Right lobe of liver (tissue), 6 donors: ENCODE measurements around the gene DENND4C. TPM values are rescaled to one million over a fixed set of nuclear protein-coding genes. Genes with fewer than 3 reads are reported as not detected.

Source experiments
- ATAC-seq, 4 donors: fragments of 200-7000 bp; cut with Tn5 transposase; one replicate each; pipeline ENCODE4 v1.9.1; 2020; ENCODE audit warnings: mild to moderate bottlenecking in 4 of 4, moderate library complexity in 4 of 4
- DNase-seq, 3 donors: peaks; one replicate each; pipeline ENCODE4 v3.0.0-alpha.2; 2020
- H3K27ac ChIP-seq, 3 donors: fragments of 200-600 bp; one replicate each; pipeline ENCODE4 v1.8.0; 2022
- H3K27me3 ChIP-seq, 2 donors: fragments of 200-600 bp; one replicate each; pipeline ENCODE4 v1.8.0; 2022
- H3K36me3 ChIP-seq, 4 donors: fragments of 200-600 bp; sonication (generic) in 1 of 4; one replicate each; pipeline versions ENCODE4 v1.5.1 to v1.8.0; 2017 to 2022; ENCODE audit warnings: control low read depth in 1 of 4
- H3K4me1 ChIP-seq, 4 donors: fragments of 200-600 bp; sonication (generic) in 1 of 4; one replicate each; pipeline versions ENCODE4 v1.5.1 to v1.8.0; 2017 to 2022; ENCODE audit warnings: control low read depth in 1 of 4
- H3K4me3 ChIP-seq, 3 donors: fragments of 200-600 bp; one replicate each; pipeline ENCODE4 v1.8.0; 2022
- H3K9me3 ChIP-seq, 4 donors: fragments of 200-600 bp; sonication (generic) in 1 of 4; one replicate each; pipeline versions ENCODE4 v1.5.1 to v1.8.0; 2017 to 2022; ENCODE audit warnings: control low read depth in 1 of 4
- POLR2A ChIP-seq: fragments of 450-650 bp; IDR thresholded peaks from one replicate; pipeline ENCODE4 v1.6.1; 2017; ENCODE audit warnings: antibody characterized with exemption, mild to moderate bottlenecking
- WGBS: methylation state at CpG from one replicate; pipeline ENCODE4 v1.1.6; 2018; ENCODE audit warnings: low coverage, low lambda C conversion rate; ENCODE audit not compliant: insufficient coverage; ENCODE audit errors: missing lambda C conversion rate; 5-methylcytosine and 5-hydroxymethylcytosine counted together
- intact Hi-C, 2 donors: fragments of 100-400 bp; cut with DNase I; formaldehyde crosslinking; loops; one replicate each; pipeline versions ENCODE4 v1.11.2 to v1.14.1; 2022
- total RNA-seq, 6 experiments: library from RNA; depleted of rRNA in 2 of 6; stranded (reverse); fragments of >200 nt in 2 of 6; fragmentation: NEBNext Ultra II Directional in 3 of 6; extraction: Animal tissue kit (Norgen Biotek cat#: 25700) in 3 of 6; gene quantifications; one replicate each; pipeline versions ENCODE4 v1.1.0 to v1.2.4, GENCODE V29; 2016 to 2023
- TF ChIP-seq, protein P1 (sequence below), 4 donors: fragments of 200-600 bp in 3 of 4; fragments of 450-650 bp in 1 of 4; IDR thresholded peaks; one replicate each; pipeline versions ENCODE4 v1.5.1 to v1.8.0; 2016 to 2022; ENCODE audit warnings: antibody characterized with exemption in 4 of 4, mild to moderate bottlenecking in 2 of 4
- donor health status: DM: no; HTN: yes; CAD: no.
- donor health status: DM: no; HTN: no; CAD: no.
- donor health status: DM: no; HTN: no; CAD: no.
- donor health status: DM: no; HTN: yes; CAD: no.
- donor health status: DM: no; HTN: yes; CAD: no.

The DENND4C gene
- total RNA-seq, 6 experiments from 2014 or later: 18.3 to 35.1 (median 21.9) TPM

- intact Hi-C loops: no loop called here
Observed at GRCh38 chr9:19229595-19230354, 718 bp upstream of the DENND4C start.

GRCh38 chr9:19231126-19231903, 822 bp downstream of the DENND4C start:
- Histone ChIP-seq H3K27ac (peak overlapping the region; percentile 95 to 99 (median 98)), H3K4me1 (peaks cover 0 to 22% (median 8%) of the 10 kb centered on the region in 4 donors), H3K4me3 (peak overlapping the region; percentile 96 to 100 (median 97)), H3K27me3 (no peaks in the 10 kb centered on the region), H3K36me3 (no peaks in the 10 kb centered on the region), H3K9me3 (no peaks in the 10 kb centered on the region)
- ATAC-seq (peak in 2 of 4 donors; percentile 4 to 9), DNase-seq (no peak)
- intact Hi-C loops: no loop called here
- TF ChIP-seq, protein P1, sequence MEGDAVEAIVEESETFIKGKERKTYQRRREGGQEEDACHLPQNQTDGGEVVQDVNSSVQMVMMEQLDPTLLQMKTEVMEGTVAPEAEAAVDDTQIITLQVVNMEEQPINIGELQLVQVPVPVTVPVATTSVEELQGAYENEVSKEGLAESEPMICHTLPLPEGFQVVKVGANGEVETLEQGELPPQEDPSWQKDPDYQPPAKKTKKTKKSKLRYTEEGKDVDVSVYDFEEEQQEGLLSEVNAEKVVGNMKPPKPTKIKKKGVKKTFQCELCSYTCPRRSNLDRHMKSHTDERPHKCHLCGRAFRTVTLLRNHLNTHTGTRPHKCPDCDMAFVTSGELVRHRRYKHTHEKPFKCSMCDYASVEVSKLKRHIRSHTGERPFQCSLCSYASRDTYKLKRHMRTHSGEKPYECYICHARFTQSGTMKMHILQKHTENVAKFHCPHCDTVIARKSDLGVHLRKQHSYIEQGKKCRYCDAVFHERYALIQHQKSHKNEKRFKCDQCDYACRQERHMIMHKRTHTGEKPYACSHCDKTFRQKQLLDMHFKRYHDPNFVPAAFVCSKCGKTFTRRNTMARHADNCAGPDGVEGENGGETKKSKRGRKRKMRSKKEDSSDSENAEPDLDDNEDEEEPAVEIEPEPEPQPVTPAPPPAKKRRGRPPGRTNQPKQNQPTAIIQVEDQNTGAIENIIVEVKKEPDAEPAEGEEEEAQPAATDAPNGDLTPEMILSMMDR (IDR thresholded peaks at IDR 0.05): no peak
- TF ChIP-seq POLR2A: peak; percentile 10
- WGBS: under 1% methylated on average over 27 of the region's 35 CpGs

More at GRCh38 chr9:19229595-19230354, 718 bp upstream of the DENND4C start:
- WGBS: 5% methylated on average over 21 of the region's 41 CpGs
- no peaks in the 10 kb centered on the region for H3K36me3 ChIP-seq
- H3K27me3 ChIP-seq: no peaks in the 10 kb centered on the region
- H3K4me1 ChIP-seq: peaks cover 0 to 22% (median 8%) of the 10 kb centered on the region in 4 donors
- no peaks in the 10 kb centered on the region for H3K9me3 ChIP-seq
- no peak for DNase-seq
- ATAC-seq: peak; percentile 55 to 72 (median 66)
- peak overlapping the region; percentile 96 to 100 (median 97) for H3K4me3 ChIP-seq
- no peak for TF ChIP-seq POLR2A
- TF ChIP-seq, protein P1 (IDR thresholded peaks at IDR 0.05): no peak
- H3K27ac ChIP-seq: peak overlapping the region; percentile 95 to 99 (median 98)

DNA sequence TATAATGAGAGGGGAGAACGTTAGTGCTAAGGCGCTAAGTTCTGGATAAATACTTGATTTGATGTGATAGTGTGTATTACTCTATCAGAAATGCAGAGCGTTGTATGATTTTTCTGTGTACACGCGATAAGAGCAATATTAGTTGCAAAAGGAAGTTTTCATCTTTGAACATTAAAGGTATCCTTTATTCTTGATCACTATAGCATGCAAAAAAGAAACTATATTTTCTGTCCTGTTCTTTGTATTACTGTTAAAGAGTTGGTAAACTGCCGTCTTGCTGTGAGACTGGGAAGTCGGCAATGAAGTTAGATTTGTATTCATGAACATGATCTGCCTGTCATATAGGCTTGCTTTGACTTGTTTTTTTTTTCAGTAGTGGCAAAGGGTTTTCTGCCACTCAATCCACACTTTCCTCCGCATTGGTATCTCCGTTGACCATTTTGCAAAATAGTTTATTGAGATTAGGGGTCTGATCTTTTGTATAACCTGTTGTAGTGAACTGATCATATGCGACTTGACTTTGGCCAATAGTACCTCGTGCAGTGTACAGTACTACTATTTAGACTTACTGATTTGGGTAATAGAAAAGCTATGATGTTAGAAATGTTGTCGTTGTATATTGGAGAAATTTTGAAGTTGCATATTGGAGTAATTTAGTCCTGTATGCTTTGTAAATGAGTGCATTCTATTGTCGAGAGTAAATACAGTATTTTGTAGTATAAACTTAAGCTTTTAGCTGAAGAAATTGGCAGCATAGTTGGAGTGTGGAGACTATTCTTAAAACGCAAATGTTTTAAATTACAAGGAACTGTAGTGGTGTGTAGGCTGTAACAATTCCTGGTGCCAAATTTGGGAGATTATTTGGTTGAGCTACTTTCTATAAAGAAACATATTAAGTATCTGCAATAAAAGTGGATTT, 1.7 kb downstream of the DENND4C start:
- 2% methylated on average over 14 of the region's 14 CpGs for WGBS
- no peaks in the 10 kb centered on the region for H3K36me3 ChIP-seq
- intact Hi-C loops: no loop called here
- H3K27me3 ChIP-seq: no peaks in the 10 kb centered on the region
- H3K27ac ChIP-seq: peak overlapping the region; percentile 95 to 99 (median 98)
- H3K4me3 ChIP-seq: peak overlapping the region; percentile 96 to 100 (median 97)
- TF ChIP-seq, protein P1 (IDR thresholded peaks at IDR 0.05): no peak
- peak; percentile 4 for TF ChIP-seq POLR2A
- DNase-seq (no peak), ATAC-seq (no peak)
- H3K4me1 ChIP-seq: peaks cover 0 to 22% (median 8%) of the 10 kb centered on the region in 4 donors
- H3K9me3 ChIP-seq: no peaks in the 10 kb centered on the region

- peaks cover 0 to 22% (median 8%) of the 10 kb centered on the region in 4 donors for H3K4me1 ChIP-seq
- H3K27ac ChIP-seq: peak overlapping the region in 2 of 3 donors; percentile 23 to 99
- intact Hi-C loops: no loop called here
- no peak for DNase-seq
- WGBS: 0% methylated on average over 1 of the region's 1 CpG
- ATAC-seq: peak in 2 of 4 donors; percentile 16 to 22
- TF ChIP-seq, protein P1 (IDR thresholded peaks at IDR 0.05): peak in 1 of 4 donors; percentile 5
- no peak for TF ChIP-seq POLR2A
- no peaks in the 10 kb centered on the region for H3K36me3 ChIP-seq
- no peaks in the 10 kb centered on the region for H3K27me3 ChIP-seq
- no peaks in the 10 kb centered on the region for H3K9me3 ChIP-seq
- peak overlapping the region in 1 of 3 donors; percentile 96 for H3K4me3 ChIP-seq
Observed at GRCh38 chr9:19232823-19233194, 2.3 kb downstream of the DENND4C start.
